SW480 (cell line): Measurements from ENCODE around the gene VIPR2.

ENCODE experiments used
- DNase-seq: peaks from one replicate; pipeline ENCODE4 v3.0.0-alpha.2; 2016; ENCODE audit warnings: low spot score

The VIPR2 gene

DNA sequence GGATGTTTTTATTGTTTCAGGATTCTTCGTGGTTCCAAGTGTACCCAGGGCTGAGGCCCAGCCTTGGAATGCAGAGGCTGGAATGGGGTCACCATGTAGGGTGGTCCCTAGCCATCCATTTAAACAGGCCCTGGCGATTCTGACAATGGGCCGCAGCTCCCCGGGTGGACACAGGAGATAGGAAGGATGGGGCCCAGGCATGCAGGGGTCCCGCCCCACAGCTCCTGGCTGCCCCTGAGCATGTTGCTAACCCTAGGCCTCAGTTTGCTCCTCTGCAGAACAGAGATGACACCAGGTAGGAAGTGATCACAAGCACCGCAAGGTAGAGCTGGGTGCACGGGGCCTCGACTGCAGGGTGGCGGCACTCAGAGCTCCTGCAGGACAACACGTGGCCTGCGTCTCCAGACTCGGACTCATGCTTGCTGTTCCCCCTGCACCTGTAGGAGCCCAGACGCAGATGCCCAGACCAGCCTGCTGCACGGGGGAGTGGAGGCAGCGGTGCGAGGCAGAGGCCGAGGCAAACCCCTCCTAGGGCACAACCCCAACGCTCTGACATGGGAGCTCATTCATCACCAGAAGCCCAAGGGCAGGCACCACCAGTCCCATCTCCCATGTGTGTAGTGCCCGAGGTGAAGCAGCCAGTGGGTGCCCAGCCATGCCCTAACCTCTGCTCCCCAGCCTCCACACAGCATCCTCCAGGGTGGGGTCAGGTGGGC is 25.5 kb downstream of the VIPR2 start:
- no peak for DNase-seq

DNA sequence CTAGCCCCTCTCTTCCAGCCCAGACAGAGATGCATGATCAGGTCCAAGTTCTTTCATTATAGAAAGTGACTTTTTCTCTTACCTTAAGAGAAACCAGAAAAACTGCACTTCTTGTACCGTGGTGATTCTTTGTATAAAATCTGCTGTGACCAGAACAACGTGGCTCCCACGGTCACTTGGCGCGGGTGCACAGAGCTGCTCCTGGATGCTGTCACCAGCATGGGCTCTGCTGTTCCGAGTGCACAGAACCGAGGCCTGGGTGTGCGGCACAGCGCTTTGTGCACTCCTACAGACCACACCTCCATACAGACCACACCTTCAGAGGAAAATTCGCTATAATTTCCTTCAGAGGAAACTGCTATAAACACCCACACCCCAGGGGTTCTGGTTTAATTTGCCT is 26.0 kb downstream of the VIPR2 start:
- DNase-seq: no peak

DNA sequence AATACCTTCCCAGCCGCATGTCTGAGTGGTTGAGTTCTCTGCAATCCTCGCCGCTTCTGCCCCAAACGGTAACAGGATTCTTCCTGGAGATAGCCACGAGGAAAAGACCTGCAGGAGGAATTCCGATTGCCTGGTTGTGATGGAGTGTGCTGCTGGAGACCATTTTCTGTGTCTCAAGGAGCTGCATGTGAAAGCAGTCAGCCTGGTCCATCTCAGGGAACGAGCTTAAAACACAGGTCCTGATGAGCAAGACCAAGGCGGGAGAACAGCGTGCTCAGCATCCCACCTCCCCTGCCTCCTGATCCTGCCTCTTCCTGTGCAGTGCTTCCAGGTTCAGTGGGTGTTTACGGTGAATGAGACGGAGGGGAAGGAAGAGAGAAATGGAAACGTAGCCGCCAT is 26.5 kb downstream of the VIPR2 start:
- no peak for DNase-seq

DNA sequence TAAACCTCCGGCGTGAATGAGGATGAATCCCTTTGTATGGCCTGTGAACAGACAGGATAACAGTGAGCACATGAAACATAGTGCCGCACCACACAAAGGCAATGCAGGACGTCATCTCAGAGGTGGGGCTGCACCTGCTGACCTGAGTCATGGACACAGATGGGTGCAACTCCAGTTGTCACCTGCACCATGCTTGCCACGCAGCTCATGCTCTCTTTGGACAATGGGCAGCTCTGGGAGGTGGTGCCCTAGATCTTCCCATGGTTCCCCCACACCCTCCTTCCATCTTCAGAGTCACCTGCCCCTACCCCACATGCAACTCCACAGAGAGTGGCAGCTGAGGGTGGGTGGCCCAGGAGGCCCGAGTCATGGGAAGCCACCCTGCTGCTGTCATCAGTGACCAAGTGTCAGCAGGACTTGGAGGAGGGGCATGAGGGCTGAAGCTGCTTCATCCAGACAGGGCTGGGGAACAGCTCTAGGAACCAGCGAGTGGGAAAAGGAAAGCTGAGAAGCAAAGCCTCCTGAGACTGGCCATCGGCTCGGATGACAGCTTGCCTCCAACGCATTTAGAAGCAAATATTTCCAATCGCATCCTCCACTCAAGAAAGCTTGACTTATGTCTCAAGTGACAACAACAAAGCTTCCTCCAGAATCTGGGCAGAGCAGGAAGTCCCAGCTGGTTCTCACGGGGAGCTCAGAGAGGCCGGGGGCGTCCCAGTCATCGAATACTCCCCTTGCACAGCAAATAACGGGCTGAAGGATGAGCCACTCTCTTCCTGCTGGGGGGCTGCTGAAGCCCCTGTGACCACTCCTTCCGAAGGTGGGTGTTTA is 27.1 kb downstream of the VIPR2 start:
- no peak for DNase-seq

DNA sequence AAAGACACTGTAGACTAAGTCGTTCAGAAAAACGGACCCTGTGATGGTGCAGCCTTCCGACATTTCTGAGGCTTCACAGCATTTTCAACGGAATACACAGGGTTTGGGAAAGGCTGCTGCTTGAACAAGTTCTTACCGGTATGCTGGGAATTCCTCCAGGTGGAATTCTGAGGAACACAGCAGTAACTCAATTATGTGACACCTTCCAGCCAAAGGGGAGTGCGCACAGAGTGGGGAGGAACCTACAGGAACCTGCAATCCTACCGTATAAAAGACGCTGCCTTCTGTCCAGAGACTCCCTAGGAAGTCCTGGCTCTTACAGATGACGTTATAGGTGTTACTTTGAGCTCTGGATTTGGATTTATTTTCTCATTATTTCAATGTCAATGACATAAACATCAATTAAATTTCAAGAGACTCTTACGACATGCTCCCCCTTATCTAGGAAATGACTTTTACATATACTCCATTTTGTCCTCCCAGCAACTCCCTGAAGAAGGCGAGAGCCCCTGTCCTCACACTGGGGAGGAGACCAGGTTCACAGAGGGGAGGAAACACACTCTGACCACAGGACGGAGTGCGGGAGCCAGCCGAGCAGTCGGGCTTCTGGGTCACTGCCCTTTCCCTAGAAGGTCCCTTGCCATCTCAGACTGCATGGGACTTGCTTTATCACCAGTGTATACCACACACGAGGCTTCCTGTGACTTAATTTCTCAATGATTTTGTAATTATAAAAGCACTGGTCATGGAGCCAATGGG is 27.9 kb downstream of the VIPR2 start:
- no peak for DNase-seq

DNA sequence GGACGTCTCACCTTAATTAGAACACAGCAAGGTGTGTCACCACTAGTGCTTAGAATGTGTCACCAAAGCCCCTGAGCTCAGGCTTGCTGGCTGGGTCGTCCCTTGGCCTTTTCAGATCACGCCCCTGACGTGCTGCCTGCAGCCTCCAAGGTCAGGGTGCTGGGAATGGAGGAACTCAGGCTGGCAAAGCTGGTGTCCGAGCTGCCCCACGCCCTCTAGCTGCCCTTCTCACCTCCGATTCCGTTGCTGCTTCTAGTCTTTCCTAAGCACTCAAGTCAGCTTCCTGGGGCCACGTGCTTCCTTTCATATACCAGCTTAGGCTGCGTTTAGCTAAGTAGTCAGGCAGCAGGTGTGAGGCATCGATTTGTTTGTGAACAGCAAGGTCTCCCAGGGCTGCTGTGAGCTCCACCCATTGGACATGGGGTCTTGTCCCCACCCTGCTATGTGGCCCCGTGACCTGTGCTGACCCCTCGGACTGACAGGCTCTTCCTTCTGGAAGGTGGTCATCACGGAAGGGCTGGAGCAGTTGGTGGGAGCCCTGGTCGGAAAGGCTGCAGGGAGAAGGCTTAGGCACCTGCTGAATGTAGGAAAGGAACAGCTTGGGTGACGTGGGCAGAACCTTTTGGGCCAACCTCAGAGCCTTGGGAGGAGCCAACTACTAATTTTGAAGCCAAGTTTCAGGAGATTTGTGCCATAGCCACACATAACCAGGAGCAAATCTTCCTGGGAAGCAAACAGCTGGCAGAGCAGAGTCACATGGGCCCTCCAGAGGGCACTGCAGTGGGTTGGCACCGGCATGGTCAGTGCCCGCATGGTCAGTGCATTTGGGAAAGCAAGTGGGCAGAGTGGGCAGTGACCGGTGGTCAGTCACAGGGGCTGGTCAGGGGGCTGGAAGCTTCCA is 28.8 kb downstream of the VIPR2 start:
- DNase-seq: no peak

DNA sequence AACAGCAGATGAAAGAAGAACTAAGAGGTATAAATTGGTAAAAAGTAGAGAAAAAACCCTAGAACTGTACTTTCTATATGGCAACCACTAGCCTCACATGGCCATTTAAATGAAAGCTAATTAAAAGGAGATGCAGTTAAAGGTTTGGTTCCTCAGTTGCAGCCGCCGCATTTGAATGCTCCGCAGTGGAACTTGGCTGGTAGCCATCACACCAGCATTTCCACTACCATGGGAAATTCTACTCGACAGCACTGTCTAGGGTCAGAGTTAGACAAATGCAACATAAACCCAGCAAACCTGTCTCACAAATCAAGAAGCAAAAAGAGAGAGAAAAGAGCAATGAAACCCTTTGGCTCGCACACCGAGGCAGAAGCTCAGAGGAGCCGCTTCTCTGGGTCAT is 29.7 kb downstream of the VIPR2 start:
- DNase-seq: no peak

DNA sequence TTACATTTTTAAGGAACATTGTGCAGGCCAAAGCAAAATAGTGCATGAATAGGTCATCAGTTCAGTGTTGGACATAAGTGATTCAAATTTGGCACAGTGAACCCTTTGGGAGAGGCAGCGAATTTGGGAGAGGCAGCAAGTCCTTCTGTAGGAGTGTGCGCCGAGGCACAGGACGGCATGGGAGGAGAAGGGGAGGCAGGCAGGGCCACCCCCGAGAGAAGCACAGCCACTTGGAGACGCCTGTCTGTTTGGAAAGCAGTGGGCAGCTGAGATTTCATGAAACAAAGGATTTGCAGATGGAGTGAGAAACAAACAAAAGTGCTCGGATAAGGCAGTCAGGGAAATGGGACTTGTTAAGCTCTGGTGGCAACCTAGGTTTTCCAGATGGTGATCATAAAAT is 30.6 kb downstream of the VIPR2 start:
- no peak for DNase-seq

DNA sequence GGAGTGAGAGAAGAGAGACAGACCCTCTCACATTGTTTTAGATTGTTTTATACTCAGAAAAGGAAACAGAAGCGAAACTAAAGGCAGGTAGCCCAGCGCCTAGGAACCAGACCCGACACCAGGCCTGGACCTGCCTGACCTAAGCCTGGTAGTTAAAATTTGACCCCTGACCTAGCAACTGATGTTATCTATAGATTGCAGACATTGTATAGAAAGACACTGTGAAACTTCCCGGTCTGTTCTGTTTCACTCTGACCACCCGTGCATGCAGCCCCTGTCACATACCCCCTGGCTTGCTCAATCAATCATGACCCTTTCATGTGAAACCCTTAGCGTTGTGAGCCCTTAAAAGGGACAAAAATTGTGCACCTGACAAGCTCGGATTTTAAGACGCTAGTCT is 31.6 kb downstream of the VIPR2 start:
- DNase-seq: no peak

DNA sequence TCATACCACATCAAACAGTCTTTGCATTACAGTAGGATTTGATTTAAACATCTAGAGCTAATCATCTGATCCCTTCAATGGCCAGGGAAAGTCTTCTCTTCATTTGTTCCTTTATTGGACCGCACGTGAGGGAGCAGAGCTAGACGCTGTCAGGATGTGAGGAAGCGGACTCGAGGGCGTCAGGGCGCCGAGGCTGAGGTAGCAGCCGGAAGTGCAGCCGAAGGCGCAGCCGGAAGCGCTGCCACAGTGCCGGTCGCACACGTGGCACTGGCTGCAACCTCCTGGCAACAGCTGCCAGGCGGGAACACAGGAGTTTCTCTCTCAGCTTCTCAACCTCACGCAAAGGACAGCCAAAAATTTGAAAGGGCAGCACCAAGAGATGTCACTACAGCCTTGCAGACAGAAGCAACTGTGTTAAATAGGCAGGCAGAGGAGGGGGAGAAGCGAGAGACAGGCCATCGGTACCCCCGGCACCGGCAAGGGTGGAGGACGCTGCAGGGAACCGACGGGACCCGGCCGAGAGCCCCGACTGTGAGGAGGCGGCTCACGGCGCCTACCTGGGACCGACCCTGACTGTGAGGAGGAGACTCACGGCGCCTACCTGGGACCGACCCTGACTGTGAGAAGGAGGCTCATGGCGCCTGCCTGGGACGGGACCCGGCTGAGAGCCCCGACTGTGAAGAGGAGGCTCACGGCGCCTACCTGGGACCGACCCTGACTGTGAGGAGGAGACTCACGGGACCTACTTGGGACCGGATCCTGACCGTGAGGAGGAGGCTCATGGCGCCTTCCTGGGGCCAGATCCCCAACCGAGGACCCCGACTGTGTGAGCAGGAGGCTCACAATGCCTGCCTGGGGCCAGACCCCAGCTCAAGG is 32.3 kb downstream of the VIPR2 start:
- DNase-seq: no peak

DNA sequence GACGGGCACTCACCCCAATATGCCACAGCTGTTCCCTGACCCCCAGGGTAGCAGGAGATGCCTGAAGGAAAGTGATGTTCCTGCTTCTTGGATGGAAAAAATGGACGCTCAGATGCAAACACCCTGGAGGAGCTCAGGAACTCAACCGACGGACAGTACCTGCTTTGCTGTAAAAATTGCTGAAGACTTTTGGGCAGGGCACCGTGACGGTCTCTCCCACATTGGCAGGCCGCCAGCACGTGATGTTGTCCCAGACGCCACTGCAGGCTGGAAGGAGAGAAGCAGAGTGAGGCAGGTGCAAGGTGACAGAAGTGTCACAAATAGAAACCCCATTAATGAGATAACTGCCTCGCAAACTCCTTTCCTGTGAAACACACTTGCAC is 35.0 kb downstream of the VIPR2 start:
- DNase-seq: no peak

DNA sequence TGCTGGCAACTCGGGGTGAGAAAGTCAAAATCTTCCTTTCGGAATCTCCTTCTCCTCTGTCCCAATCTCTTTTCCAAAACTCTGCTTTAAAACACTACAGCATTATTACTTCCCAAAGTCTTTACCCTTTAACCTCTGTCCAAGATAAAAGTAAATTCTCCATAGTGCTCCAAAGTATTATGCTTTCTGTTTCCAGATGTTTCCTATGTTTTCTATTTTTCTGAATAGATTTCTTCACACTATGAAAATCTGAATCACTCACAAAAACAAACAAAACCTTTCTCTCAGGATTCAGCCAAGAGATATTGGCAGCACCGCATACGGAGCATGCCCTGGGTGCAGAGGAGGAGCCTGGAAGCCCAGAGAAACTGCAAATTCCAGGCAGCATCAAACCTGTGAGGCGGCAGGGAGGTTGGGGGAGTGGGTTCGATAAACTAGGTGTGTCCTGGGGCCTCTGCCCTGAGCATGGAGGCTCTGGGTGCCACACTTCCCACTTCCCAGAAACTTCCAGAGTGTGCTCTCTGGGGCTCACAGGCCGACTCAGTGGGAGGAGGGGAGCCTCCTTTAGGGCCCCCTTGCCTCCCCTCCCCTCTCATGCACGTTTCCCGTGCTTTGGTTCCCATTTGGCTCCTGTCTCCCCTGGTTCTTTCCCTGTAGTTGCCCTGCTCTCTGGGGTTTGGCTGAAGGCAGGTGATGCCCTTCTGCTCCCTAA is 35.6 kb downstream of the VIPR2 start:
- no peak for DNase-seq

DNA sequence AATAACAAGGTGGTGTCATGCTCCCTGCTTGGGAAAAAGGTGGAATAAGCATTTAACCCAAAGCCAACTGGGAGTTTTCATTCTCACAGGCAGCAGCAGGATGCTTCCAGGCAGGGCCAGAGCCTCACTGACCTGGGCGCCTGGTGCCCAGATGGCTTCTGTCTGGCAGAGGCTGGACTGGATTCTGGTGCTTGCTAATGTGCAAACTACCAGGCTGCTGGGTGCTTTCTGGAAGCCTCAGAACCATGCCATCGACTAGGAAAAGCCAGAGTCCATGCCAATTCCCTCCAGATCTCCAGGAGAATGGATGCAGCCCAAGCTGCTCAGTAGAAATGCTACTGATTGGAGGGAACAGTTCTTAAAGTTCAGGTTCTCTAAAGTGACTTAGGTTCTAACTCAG is 36.2 kb downstream of the VIPR2 start:
- no peak for DNase-seq

DNA sequence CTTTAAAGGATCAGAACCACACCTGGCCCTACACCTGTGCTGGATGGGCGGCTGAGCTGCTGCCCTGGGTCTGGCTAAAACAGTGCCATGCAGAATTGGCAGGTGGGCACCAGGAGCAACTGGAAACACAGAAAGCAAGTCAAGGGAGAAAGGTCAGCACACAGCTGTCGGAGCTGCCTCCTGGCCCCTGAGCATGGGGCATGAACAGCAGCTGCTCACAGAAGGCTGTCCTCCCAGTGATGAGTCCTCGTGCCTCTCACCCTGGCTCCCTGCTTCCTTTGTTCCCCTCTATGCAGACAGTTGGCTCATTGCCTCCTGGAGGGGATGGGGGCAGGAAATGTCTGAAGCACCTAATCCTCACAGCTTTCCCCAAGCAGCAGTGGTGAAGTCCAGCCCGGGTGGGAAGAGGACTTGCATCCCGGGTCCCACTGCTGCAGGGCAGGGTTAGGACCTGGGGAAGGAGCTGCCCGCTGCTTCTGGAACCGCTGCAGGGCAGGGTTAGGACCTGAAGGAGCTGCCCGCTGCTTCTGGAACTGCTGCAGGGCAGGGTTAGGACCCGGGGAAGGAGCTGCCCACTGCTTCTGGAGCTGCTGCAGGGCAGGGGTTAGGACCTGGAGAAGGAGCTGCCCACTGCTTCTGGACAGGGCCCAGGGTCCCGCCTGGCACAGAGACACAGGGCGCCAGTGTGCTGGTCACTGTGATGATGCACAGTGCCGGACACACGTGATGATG is 37.3 kb downstream of the VIPR2 start:
- DNase-seq: no peak

DNA sequence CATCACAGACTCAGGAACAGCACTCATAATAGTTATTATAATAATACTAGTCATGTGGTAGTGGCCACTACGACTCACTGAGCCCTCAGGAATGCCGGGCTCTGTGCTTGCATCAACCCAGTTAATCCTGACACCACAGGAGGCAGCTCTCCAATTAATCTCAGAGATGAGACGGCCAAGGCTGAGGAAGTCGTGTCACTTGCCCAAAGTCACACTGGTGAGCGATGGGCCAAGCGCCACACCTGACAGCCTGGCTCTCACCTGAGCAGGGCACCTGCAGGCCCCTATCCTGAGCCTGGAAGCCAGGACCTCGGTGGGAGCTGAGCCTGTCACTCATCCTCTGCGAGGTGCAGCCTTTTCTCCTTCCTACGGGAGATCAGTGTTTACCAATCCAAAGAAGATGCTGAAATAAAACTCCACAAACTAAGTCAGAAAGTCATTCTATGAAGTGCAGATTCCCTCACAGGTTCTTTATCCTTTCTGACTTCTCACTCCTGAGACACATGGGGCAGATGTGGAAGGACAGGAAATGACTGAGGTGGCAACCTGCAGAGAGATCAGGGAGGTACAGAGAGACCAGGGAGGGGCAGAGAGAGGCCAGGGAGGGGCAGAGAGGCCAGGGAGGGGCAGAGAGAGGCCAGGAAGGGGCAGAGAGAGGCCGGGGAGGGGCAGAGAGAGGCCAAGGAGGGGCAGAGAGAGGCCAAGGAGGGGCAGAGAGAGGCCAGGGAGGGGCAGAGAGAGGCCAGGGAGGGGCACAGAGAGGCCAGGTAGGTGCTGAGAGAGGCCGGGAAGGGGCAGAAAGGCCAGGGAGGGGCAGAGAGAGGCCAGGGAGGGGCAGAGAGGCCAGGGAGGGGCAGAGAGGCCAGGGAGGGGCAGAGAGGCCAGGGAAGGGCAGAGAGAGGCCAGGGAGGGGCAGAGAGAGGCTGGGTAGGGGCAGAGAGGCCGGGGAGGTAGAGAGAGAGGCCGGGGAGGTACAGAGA is 38.5 kb downstream of the VIPR2 start:
- DNase-seq: peak; percentile 51

DNA sequence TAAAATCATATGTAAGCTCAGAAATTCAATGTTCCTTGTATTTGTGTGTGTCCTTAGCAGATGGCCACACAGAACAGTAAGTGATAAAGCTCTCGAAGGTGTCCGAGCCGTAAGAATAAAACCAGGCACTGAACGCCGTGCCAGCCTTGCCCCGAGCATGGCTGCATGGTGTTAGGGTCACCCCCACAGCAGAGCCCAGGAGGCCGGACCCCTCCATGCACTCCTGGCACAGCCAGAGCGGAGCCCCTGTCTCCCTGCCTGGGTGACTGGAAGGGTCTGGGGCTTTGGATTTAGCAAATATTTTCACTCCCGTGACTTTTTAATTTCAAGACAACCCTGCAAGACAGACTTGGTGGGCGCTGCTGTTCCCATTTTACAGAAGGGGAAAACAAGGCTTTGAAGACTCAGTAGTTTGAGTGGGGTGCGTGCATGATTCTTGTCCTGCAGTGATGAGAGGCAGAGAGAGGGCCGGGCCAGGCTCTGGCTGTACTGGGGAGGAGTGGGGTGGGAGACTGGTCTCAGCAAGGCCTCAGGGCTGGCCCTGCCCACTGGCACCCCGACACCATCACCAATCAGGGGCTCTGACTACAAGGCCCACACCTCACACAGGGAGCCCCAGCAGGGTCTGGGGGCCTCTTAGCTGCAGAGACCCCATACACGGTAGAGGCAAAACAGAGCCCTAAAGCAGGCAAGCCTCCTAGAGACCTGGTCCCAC is 39.4 kb downstream of the VIPR2 start:
- no peak for DNase-seq

DNA sequence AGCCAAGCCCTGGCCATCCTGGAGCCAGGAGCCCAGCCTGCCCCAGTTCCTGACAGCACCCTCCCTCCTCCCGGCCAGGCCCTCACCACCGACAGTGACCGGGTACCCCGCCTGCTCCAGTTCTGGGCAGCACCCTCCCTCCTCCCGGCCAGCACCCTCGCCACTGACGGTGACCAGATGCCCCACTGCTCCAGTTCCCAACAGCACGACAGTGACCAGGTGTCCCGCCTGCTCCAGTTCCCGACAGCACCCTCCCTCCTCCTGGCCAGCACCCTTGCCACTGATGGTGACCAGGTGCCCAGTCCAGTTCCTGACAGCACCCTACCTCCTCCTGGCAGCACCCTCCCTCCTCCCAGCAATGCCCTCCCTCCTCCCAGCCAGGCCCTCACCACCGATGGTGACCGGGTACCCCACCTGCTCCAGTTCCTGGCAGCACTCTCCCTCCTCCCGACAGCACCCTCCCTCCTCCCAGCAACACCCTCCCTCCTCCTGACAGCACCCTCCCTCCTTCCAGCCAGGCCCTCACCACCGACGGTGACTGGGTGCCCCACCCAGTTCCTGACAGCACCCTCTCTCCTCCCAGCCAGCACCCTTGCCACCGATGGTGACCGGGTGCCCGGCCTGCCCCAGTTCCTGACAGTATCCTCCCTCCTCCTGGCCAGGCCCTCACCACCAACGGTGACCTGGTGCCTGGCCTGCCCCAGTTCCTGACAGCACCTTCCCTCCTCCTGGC is 40.3 kb downstream of the VIPR2 start:
- no peak for DNase-seq
